IMR-90 (cell line): ENCODE measurements around the gene DTX3.

Experiments used
- BHLHE40 ChIP-seq: fragments of 150-350 bp; IDR thresholded peaks from 2 replicates; pipeline ENCODE4 v1.6.1; 2016; ENCODE audit warnings: mild to moderate bottlenecking, low read depth, low read length
- CHD1 ChIP-seq: IDR thresholded peaks from 2 replicates; pipeline ENCODE4 v1.6.1; 2012; ENCODE audit warnings: low read depth, low read length, improper control_type of control experiment
- FOS ChIP-seq: fragments of 150-350 bp; IDR thresholded peaks from 2 replicates; pipeline ENCODE4 v1.6.1; 2016; ENCODE audit warnings: low read depth, low read length
- MAFK ChIP-seq: IDR thresholded peaks from 2 replicates; pipeline ENCODE4 v1.6.1; 2012; ENCODE audit warnings: low read depth, low read length, improper control_type of control experiment
- MAZ ChIP-seq: IDR thresholded peaks from 2 replicates; pipeline ENCODE4 v1.6.1; 2012; ENCODE audit warnings: low read depth, mild to moderate bottlenecking, low read length, improper control_type of control experiment, moderate library complexity, borderline replicate concordance
- MXI1 ChIP-seq: IDR thresholded peaks from 2 replicates; pipeline ENCODE4 v1.6.1; 2012; ENCODE audit warnings: low read depth, mild to moderate bottlenecking, low read length, moderate library complexity, borderline replicate concordance
- POLR2A ChIP-seq: IDR thresholded peaks from 2 replicates; pipeline ENCODE4 v1.6.1; 2012; ENCODE audit warnings: mild to moderate bottlenecking, low read depth, low read length
- RAD21 ChIP-seq: IDR thresholded peaks from 2 replicates; pipeline ENCODE4 v1.6.1; 2012; ENCODE audit warnings: low read length, improper control_type of control experiment
- RCOR1 ChIP-seq: IDR thresholded peaks from 2 replicates; pipeline ENCODE4 v1.6.1; 2012; ENCODE audit warnings: mild to moderate bottlenecking, low read length, improper control_type of control experiment; ENCODE audit not compliant: insufficient replicate concordance
- RFX5 ChIP-seq: IDR thresholded peaks from 2 replicates; pipeline ENCODE4 v1.8.0; 2012; ENCODE audit warnings: low read depth, mild to moderate bottlenecking, low read length, moderate library complexity
- SMC3 ChIP-seq: fragments of 150-350 bp; IDR thresholded peaks from 2 replicates; pipeline ENCODE4 v1.6.1; 2016; ENCODE audit warnings: low read depth, mild to moderate bottlenecking, antibody characterized with exemption, low read length, moderate library complexity
- USF2 ChIP-seq: fragments of 150-350 bp; IDR thresholded peaks from 2 replicates; pipeline ENCODE4 v1.6.1; 2017; ENCODE audit warnings: mild to moderate bottlenecking, antibody characterized with exemption, low read length, low read depth
- TF ChIP-seq, protein P1 (sequence below): conservative IDR thresholded peaks from 2 replicates; pipeline ENCODE4 v1.5.1; 2012; ENCODE audit warnings: mild to moderate bottlenecking, low read depth, low read length, improper control_type of control experiment
- TF ChIP-seq, protein P2 (sequence below): fragments of 150-350 bp; IDR thresholded peaks from 2 replicates; pipeline ENCODE4 v1.6.1; 2016; ENCODE audit warnings: low read depth, mild to moderate bottlenecking, low read length, moderate library complexity, borderline replicate concordance

- TF ChIP-seq, protein P1, sequence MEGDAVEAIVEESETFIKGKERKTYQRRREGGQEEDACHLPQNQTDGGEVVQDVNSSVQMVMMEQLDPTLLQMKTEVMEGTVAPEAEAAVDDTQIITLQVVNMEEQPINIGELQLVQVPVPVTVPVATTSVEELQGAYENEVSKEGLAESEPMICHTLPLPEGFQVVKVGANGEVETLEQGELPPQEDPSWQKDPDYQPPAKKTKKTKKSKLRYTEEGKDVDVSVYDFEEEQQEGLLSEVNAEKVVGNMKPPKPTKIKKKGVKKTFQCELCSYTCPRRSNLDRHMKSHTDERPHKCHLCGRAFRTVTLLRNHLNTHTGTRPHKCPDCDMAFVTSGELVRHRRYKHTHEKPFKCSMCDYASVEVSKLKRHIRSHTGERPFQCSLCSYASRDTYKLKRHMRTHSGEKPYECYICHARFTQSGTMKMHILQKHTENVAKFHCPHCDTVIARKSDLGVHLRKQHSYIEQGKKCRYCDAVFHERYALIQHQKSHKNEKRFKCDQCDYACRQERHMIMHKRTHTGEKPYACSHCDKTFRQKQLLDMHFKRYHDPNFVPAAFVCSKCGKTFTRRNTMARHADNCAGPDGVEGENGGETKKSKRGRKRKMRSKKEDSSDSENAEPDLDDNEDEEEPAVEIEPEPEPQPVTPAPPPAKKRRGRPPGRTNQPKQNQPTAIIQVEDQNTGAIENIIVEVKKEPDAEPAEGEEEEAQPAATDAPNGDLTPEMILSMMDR = no peak
- TF ChIP-seq USF2 = no peak
- no peak for TF ChIP-seq POLR2A
- TF ChIP-seq MAZ = no peak
- TF ChIP-seq CHD1 = no peak
- no peak for TF ChIP-seq FOS
- no peak for TF ChIP-seq BHLHE40
- no peak for TF ChIP-seq RAD21
- TF ChIP-seq SMC3 = no peak
- TF ChIP-seq MXI1 = no peak
- TF ChIP-seq MAFK = no peak
- no peak for TF ChIP-seq RFX5
- TF ChIP-seq RCOR1 = no peak
- TF ChIP-seq, protein P2, sequence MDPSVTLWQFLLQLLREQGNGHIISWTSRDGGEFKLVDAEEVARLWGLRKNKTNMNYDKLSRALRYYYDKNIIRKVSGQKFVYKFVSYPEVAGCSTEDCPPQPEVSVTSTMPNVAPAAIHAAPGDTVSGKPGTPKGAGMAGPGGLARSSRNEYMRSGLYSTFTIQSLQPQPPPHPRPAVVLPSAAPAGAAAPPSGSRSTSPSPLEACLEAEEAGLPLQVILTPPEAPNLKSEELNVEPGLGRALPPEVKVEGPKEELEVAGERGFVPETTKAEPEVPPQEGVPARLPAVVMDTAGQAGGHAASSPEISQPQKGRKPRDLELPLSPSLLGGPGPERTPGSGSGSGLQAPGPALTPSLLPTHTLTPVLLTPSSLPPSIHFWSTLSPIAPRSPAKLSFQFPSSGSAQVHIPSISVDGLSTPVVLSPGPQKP = no peak
These were observed 6.0 kb downstream of the DTX3 start for GRCh38 chr12:57610554-57611107.
